Superior temporal gyrus (tissue), 1 donor: ENCODE data around the gene SYNGR1.
A peak's percentile ranks its signal among the peaks of the same experiment; 100 is the strongest.
"Not testable (repeated sequence)": the region's sequence is repeated elsewhere in the genome, so short reads cannot be mapped to it uniquely, and the experiment has no call there.

ENCODE experiments used
- DNase-seq: peaks from one replicate; pipeline ENCODE4 v3.0.0-alpha.2; 2016; ENCODE audit errors: extremely low spot score

Gene SYNGR1

GRCh38 chr22:39317084-39317774 lies 32.6 kb upstream of the SYNGR1 start:
- no peak for DNase-seq

GRCh38 chr22:39317775-39318506 lies 31.9 kb upstream of the SYNGR1 start:
- no peak for DNase-seq

- no peak for DNase-seq
Observed at GRCh38 chr22:39318507-39319283, 31.1 kb upstream of the SYNGR1 start.

- peak; percentile 99 for DNase-seq
Observed at GRCh38 chr22:39319284-39320022, 30.3 kb upstream of the SYNGR1 start, which contains the start of gene RPL3. Gene RPL3 (minus strand): TSS chr22:39319623. CDS start chr22:39319597, 26 bp downstream.

- DNase-seq: not testable (repeated sequence)
Observed at GRCh38 chr22:39320616-39321029, 29.2 kb upstream of the SYNGR1 start.

- DNase-seq: no peak
Observed at GRCh38 chr22:39325392-39325932, 24.3 kb upstream of the SYNGR1 start.

GRCh38 chr22:39327995-39328754 lies 21.6 kb upstream of the SYNGR1 start:
- no peak for DNase-seq

GRCh38 chr22:39330553-39330952 lies 19.2 kb upstream of the SYNGR1 start:
- not testable (repeated sequence) for DNase-seq

GRCh38 chr22:39332441-39333064 lies 17.2 kb upstream of the SYNGR1 start:
- peak; percentile 44 for DNase-seq

- no peak for DNase-seq
Observed at GRCh38 chr22:39336411-39336810, 13.4 kb upstream of the SYNGR1 start.

- DNase-seq: not testable (repeated sequence)
Observed at GRCh38 chr22:39339775-39340174, 10.0 kb upstream of the SYNGR1 start.

GRCh38 chr22:39341179-39341578 lies 8.6 kb upstream of the SYNGR1 start:
- DNase-seq: no peak

GRCh38 chr22:39343259-39344045 lies 6.3 kb upstream of the SYNGR1 start:
- peak; percentile 81 for DNase-seq

GRCh38 chr22:39344046-39344390 lies 5.8 kb upstream of the SYNGR1 start:
- peak; percentile 29 for DNase-seq

GRCh38 chr22:39345231-39345630 lies 4.6 kb upstream of the SYNGR1 start:
- DNase-seq: no peak

- DNase-seq: no peak
Observed at GRCh38 chr22:39348909-39349505, 784 bp upstream of the SYNGR1 start.

GRCh38 chr22:39349506-39349966 lies 255 bp upstream of the SYNGR1 start:
- no peak for DNase-seq

- DNase-seq: no peak
Observed at GRCh38 chr22:39350757-39351688, 1.2 kb downstream of the SYNGR1 start.
